Transverse colon (tissue), 4 donors: ENCODE data around the gene NATD1. TPM values are rescaled to one million over a fixed set of nuclear protein-coding genes. Genes with fewer than 3 reads are reported as not detected.
A peak's percentile ranks its signal among the peaks of the same experiment; 100 is the strongest.

Source experiments
- DNase-seq: peaks from one replicate; pipeline ENCODE4 v3.0.0-alpha.2; 2019
- H3K27ac ChIP-seq, 4 donors: fragments of 200-600 bp; sonication (generic); 2 replicates each; pipeline ENCODE4 v1.5.1; 2016 to 2018; ENCODE audit warnings: inconsistent platforms in 4 of 4
- H3K27me3 ChIP-seq: fragments of 200-600 bp; sonication (generic); 2 replicates; pipeline ENCODE4 v1.5.1; 2017; ENCODE audit warnings: inconsistent platforms
- H3K36me3 ChIP-seq, 4 donors: fragments of 200-600 bp; sonication (generic); 2 replicates each; pipeline ENCODE4 v1.5.1; 2017 to 2019; ENCODE audit warnings: inconsistent platforms in 4 of 4
- H3K4me1 ChIP-seq, 4 donors: fragments of 200-600 bp; sonication (generic); 2 replicates each; pipeline ENCODE4 v1.5.1; 2017 to 2020; ENCODE audit warnings: inconsistent platforms in 4 of 4
- H3K4me3 ChIP-seq, 4 donors: fragments of 200-600 bp; sonication (generic); 1 replicate in 1 of 4; 2 replicates in 3 of 4; pipeline versions ENCODE4 v1.5.1 to v1.6.1; 2017 to 2019; ENCODE audit warnings: inconsistent platforms in 4 of 4
- H3K9me3 ChIP-seq, 2 donors: fragments of 200-600 bp; sonication (generic); 2 replicates each; pipeline ENCODE4 v1.5.1; 2017 to 2019; ENCODE audit warnings: inconsistent platforms in 2 of 2
- EP300 ChIP-seq: sonication (generic); formaldehyde crosslinking; IDR thresholded peaks from one replicate; pipeline ENCODE4 v1.6.1; 2017; ENCODE audit warnings: antibody characterized with exemption, low read depth
- POLR2A ChIP-seq: fragments of 450-650 bp; IDR thresholded peaks from one replicate; pipeline ENCODE4 v1.6.1; 2016; ENCODE audit warnings: antibody characterized with exemption, mild to moderate bottlenecking, moderate library complexity
- POLR2AphosphoS5 ChIP-seq, 3 donors: sonication (generic); formaldehyde crosslinking; IDR thresholded peaks; one replicate each; pipeline ENCODE4 v1.6.1; 2016; ENCODE audit warnings: antibody characterized with exemption in 3 of 3
- WGBS, 2 donors: methylation state at CpG; one replicate each; pipeline ENCODE4 v1.1.5; 2018; ENCODE audit warnings: low coverage in 1 of 2; 5-methylcytosine and 5-hydroxymethylcytosine counted together
- in situ Hi-C, 4 donors: fragments of 200-750 bp; cut with MboI; loops; one replicate each; pipeline versions ENCODE4 v1.15.0 to v1.15.1; 2017; ENCODE audit warnings: low sequenced_read_pairs in 3 of 4, low pct_ligation_motif_present in 1 of 4, low pct_unique_long_range_greater_than_20kb in 1 of 4
- intact Hi-C: fragments of 100-400 bp; cut with DNase I; formaldehyde crosslinking; loops from one replicate; pipeline ENCODE4 v1.15.1; 2023; ENCODE audit warnings: low total_unique reads
- total RNA-seq, 4 donors: library from RNA; depleted of rRNA; stranded (reverse); fragments of >200 nt; gene quantifications; one replicate each; pipeline ENCODE4 v1.1.0, GENCODE V29; 2016
- TF ChIP-seq, protein P1 (sequence below), 5 experiments: fragments of 200-600 bp in 3 of 5; fragments of 450-650 bp in 2 of 5; sonication (generic) in 3 of 5; IDR thresholded peaks; 1 replicate in 2 of 5; 2 replicates in 3 of 5; pipeline ENCODE4 v1.5.1; 2016 to 2017; ENCODE audit warnings: antibody characterized with exemption in 5 of 5, inconsistent platforms in 3 of 5, mild to moderate bottlenecking in 2 of 5, moderate library complexity in 1 of 5

Gene NATD1
- total RNA-seq, 4 donors from 2014 or later, result 1.4 to 7.9 (median 5.0) TPM

DNA sequence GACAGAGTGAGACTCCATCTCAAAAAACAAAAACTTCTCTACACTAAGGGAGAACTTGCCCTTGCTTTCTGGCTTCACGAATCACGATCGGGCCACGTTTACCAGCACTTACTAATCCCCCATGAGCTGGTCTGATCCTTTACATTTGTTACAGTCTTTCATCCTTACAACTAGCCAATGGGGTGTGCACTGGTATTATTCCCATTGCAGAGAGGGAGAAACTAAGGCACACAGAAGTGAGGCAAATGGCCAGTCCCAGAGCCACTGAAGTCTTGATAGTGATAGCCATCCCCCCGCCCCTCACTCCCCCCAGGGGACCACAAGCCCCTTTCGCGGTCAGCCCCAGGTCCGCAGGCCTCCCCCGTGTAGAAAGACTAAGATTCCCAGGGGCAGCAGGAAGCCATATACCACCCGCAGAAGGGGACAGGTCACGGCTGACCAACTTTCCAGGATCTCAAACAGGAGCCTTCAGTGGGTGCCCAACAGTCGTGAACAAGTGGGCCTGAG is 868 bp downstream of the NATD1 start:
- TF ChIP-seq, protein P1, sequence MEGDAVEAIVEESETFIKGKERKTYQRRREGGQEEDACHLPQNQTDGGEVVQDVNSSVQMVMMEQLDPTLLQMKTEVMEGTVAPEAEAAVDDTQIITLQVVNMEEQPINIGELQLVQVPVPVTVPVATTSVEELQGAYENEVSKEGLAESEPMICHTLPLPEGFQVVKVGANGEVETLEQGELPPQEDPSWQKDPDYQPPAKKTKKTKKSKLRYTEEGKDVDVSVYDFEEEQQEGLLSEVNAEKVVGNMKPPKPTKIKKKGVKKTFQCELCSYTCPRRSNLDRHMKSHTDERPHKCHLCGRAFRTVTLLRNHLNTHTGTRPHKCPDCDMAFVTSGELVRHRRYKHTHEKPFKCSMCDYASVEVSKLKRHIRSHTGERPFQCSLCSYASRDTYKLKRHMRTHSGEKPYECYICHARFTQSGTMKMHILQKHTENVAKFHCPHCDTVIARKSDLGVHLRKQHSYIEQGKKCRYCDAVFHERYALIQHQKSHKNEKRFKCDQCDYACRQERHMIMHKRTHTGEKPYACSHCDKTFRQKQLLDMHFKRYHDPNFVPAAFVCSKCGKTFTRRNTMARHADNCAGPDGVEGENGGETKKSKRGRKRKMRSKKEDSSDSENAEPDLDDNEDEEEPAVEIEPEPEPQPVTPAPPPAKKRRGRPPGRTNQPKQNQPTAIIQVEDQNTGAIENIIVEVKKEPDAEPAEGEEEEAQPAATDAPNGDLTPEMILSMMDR (IDR thresholded peaks at IDR 0.05), result no peak
- TF ChIP-seq POLR2A (no peak), POLR2AphosphoS5 (IDR thresholded peaks at IDR 0.05) (no peak), EP300 (no peak)
- no peak for DNase-seq
- WGBS, 2 donors, result 32 to 50% methylated on average over 4 to 10 of the region's 12 CpGs
- intact Hi-C loops, result loop anchor here (2.0 kb wide), 2 partner anchors 28 to 40 kb away; no protein-coding TSS in a partner anchor
- H3K27ac ChIP-seq, result peak overlapping the region; percentile 60 to 72 (median 64)
- in situ Hi-C loops, result loop anchor here in 1 of 4 donors (10.0 to 25.0 kb wide), 2 partner anchors 62 to 260 kb away; no protein-coding TSS in a partner anchor
- H3K4me1 ChIP-seq, result peaks cover 4 to 22% (median 18%) of the 10 kb centered on the region in 4 donors
- H3K27me3 ChIP-seq, result no peaks in the 10 kb centered on the region
- H3K36me3 ChIP-seq, result no peaks in the 10 kb centered on the region
- H3K9me3 ChIP-seq, result no peaks in the 10 kb centered on the region
- H3K4me3 ChIP-seq, result peak overlapping the region; percentile 59 to 91 (median 70)

DNA sequence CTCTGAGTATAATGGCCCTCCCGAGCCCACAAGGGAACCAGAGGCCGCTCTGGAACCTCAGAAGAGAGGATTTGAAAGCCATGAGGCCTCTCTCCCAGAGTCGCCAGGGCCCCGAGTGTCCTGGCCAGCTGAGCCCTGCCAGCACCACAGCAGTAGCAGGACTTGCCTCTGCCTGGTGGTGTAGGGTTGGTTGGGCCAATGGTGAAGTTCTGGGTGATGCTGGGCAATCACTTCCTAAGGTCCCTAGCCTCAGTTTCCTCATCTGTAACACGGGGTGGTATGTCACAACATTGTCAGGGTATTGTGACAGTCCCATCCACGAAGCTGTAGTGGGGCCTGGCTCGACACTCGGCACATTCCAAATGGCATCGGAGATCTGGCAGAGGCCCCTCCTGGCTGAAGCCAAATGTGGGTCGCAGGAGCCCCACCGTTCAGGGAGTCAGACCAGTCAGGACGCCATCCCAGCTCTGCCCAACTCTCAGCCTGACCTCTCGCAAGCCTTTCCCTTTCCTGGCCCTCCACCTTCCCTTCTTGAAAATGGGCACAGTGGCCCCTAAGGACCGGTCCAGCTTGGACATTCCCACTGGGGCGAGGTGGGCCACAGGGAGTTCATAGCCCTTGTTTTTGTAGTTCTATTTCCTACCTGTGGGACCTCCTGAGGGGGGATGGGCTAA is 1.7 kb downstream of the NATD1 start:
- intact Hi-C loops, result loop anchor here (2.0 kb wide), 2 partner anchors 29 to 39 kb away; no protein-coding TSS in a partner anchor
- no peaks in the 10 kb centered on the region for H3K9me3 ChIP-seq
- WGBS, 2 donors, result 55 to 87% methylated on average over 2 to 15 of the region's 15 CpGs
- no peak for TF ChIP-seq EP300
- TF ChIP-seq, protein P1 (IDR thresholded peaks at IDR 0.05), result no peak
- TF ChIP-seq POLR2AphosphoS5 (IDR thresholded peaks at IDR 0.05), result no peak
- no peak for TF ChIP-seq POLR2A
- no peak for DNase-seq
- in situ Hi-C loops, result loop anchor here in 1 of 4 donors (10.0 to 25.0 kb wide), 2 partner anchors 63 to 261 kb away; no protein-coding TSS in a partner anchor
- no peaks in the 10 kb centered on the region for H3K36me3 ChIP-seq
- no peak overlapping the region for H3K27ac ChIP-seq
- H3K4me3 ChIP-seq, result no peak overlapping the region
- peaks cover 4 to 22% (median 18%) of the 10 kb centered on the region in 4 donors for H3K4me1 ChIP-seq
- H3K27me3 ChIP-seq, result no peaks in the 10 kb centered on the region

DNA sequence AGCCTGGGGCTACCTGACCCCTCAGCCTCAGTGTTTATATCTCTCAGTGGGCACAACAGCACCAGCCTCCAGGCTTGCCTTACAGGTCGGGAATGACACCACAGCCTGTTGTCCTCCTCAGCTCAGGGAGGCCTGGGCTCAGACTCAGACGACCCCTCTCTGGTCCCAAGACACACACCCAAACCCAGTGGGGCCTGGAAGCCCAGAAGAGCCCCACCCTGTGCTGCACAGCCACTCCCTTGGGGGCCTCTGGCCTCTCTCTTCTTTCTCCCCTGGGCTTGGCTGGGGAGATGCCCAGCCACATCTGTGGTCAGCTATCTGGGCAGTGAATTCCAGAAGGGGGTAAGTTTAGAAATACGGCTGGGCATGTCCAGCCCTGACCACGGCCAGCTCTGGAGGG is 2.4 kb downstream of the NATD1 start:
- Histone ChIP-seq H3K27me3 (no peaks in the 10 kb centered on the region), H3K36me3 (no peaks in the 10 kb centered on the region), H3K4me3 (no peak overlapping the region), H3K4me1 (peaks cover 4 to 22% (median 18%) of the 10 kb centered on the region in 4 donors), H3K27ac (no peak overlapping the region), H3K9me3 (no peaks in the 10 kb centered on the region)
- WGBS, 2 donors, result 42 to 71% methylated on average over 2 to 4 of the region's 4 CpGs
- in situ Hi-C loops (loop anchor here in 1 of 4 donors (10.0 to 25.0 kb wide), 2 partner anchors 64 to 261 kb away; no protein-coding TSS in a partner anchor), intact Hi-C loops (no loop called here)
- DNase-seq, result no peak
- TF ChIP-seq POLR2A (no peak), POLR2AphosphoS5 (IDR thresholded peaks at IDR 0.05) (no peak), EP300 (no peak)
- TF ChIP-seq, protein P1 (IDR thresholded peaks at IDR 0.05), result no peak

DNA sequence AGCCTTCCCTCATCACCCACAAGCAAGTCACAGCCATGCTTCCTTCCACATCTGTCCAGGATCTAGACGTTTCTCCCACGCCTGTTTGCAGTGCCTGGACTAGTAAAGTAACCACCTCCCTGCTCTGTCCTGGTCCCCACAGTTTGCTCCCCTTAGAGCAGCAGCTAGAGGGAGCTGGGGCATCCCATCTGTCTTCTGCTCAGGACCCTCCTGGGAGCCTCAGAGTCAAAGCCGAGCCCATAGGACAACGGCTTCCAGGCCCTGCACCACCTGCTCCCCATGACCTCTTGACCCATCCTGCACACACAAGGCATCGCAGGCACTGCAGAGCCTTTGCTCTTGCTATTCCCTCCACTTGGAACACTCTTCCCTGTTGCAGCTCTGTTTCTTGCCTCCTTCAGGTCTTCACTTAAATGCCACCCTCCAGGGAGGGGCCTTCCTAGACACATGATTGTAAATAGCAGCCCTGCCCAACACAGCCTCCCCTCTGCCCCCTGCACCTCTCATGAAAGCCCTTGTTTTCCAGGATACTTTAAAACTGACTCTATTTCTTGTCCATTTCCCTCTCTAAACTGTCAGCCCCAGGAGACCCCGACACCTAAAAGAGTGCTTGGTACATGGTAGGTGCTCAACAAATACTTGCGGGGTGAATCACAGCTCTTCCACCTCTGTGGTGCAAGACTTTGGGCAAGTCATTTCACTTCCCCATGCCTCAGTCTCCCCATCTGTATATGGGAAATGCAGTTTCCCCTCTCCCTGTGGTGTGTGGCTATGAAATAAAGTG is 3.1 kb downstream of the NATD1 start:
- intact Hi-C loops, result no loop called here
- Histone ChIP-seq H3K4me1 (peaks cover 4 to 22% (median 18%) of the 10 kb centered on the region in 4 donors), H3K9me3 (no peaks in the 10 kb centered on the region), H3K27me3 (no peaks in the 10 kb centered on the region), H3K27ac (no peak overlapping the region), H3K36me3 (no peaks in the 10 kb centered on the region), H3K4me3 (no peak overlapping the region)
- no peak for DNase-seq
- TF ChIP-seq POLR2AphosphoS5 (IDR thresholded peaks at IDR 0.05), result no peak
- no peak for TF ChIP-seq POLR2A
- TF ChIP-seq, protein P1 (IDR thresholded peaks at IDR 0.05), result no peak
- TF ChIP-seq EP300, result no peak
- in situ Hi-C loops, result loop anchor here in 1 of 4 donors (10.0 to 25.0 kb wide), 2 partner anchors 65 to 262 kb away; no protein-coding TSS in a partner anchor
- 55 to 92% methylated on average over 2 to 7 of the region's 7 CpGs for WGBS, 2 donors
